ENCODE results near the gene IGSF21.
A peak's percentile ranks its signal among the peaks of the same experiment; 100 is the strongest.

The IGSF21 gene

GRCh38 chr1:18085387-18086074 is 22.1 kb upstream of the IGSF21 start:
- no peak for DNase-seq (ENCODE audit: low read depth, low spot score)
- no peak overlapping the region for H3K4me3 ChIP-seq (ENCODE audit: low read depth, low read length)
- in situ Hi-C loops (cut with HindIII; ENCODE audit: low sequenced_read_pairs), result no loop called here
- no peak for TF ChIP-seq CTCF (IDR thresholded peaks at IDR 0.05; ENCODE audit: low read depth, low read length)

GRCh38 chr1:18088077-18088594 is 19.5 kb upstream of the IGSF21 start:
- TF ChIP-seq CTCF (IDR thresholded peaks at IDR 0.05; ENCODE audit: low read depth, low read length), result no peak
- in situ Hi-C loops (cut with HindIII; ENCODE audit: low sequenced_read_pairs), result no loop called here
- H3K4me3 ChIP-seq (ENCODE audit: low read depth, low read length), result no peak overlapping the region
- no peak for DNase-seq (ENCODE audit: low read depth, low spot score)

GRCh38 chr1:18089488-18089887 is 18.1 kb upstream of the IGSF21 start:
- no peak for DNase-seq (ENCODE audit: low read depth, low spot score)
- no peak overlapping the region for H3K4me3 ChIP-seq (ENCODE audit: low read depth, low read length)
- in situ Hi-C loops (cut with HindIII; ENCODE audit: low sequenced_read_pairs), result no loop called here
- no peak for TF ChIP-seq CTCF (IDR thresholded peaks at IDR 0.05; ENCODE audit: low read depth, low read length)

- no peak for TF ChIP-seq CTCF (IDR thresholded peaks at IDR 0.05; ENCODE audit: low read depth, low read length)
- no peak overlapping the region for H3K4me3 ChIP-seq (ENCODE audit: low read depth, low read length)
- DNase-seq (ENCODE audit: low read depth, low spot score), result no peak
- in situ Hi-C loops (cut with HindIII; ENCODE audit: low sequenced_read_pairs), result no loop called here
Observed at GRCh38 chr1:18090636-18091035, 17.0 kb upstream of the IGSF21 start.

- in situ Hi-C loops (cut with HindIII; ENCODE audit: low sequenced_read_pairs), result no loop called here
- TF ChIP-seq CTCF (IDR thresholded peaks at IDR 0.05; ENCODE audit: low read depth, low read length), result no peak
- H3K4me3 ChIP-seq (ENCODE audit: low read depth, low read length), result no peak overlapping the region
- peak; percentile 26 for DNase-seq (ENCODE audit: low read depth, low spot score)
Observed at GRCh38 chr1:18091660-18092446, 15.7 kb upstream of the IGSF21 start.

GRCh38 chr1:18093193-18093592 is 14.4 kb upstream of the IGSF21 start:
- H3K4me3 ChIP-seq (ENCODE audit: low read depth, low read length), result no peak overlapping the region
- in situ Hi-C loops (cut with HindIII; ENCODE audit: low sequenced_read_pairs), result no loop called here
- no peak for DNase-seq (ENCODE audit: low read depth, low spot score)
- TF ChIP-seq CTCF (IDR thresholded peaks at IDR 0.05; ENCODE audit: low read depth, low read length), result no peak

Measured in astrocyte of the spinal cord (primary cell).